ENCODE results near the gene ANAPC16.

The ANAPC16 gene

DNA sequence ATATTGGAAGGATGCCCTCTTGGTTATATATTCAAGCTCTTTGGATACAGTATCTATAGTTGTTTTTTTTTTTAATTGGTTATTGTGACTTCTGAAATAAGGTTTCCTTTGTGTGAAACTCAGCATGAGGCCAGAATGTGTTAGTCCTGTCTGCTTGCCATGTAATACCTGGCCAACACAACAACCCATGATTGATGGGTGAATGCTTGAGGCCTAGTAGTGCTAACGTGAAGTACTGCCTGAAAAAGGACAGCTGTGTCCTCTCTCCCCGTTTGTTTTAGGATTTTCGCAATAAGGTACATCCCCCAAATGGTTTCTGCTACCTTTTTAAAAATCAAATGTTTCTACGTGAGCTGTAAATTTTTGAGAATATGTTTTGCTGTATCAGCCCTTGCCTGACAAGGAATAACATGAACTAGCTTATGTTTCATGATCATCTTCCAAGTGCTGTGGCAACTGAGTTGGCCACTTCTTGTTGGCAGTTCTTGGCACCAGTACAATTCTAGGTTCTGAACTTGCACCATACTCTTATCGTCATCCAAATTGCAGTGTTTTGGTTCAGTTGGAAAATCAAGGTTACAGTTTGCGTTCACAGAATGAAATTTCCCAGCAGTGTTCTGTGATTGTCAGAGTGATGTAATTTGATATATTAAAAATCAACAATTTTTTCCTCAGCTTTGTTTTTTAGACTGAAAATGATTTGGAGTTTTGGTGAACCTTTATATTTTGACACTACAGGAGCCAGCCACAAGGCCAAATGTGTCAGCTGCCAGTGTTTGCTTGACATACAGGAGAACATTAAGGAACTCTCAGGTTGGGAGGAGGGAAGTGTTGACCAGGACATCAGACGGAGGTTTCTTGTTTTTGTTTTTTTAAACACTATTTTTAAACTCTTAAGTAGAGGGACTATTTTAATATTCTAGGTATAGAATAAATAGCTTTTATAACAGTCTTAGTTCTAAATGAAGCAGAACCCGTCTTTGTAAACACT lies 13.7 kb downstream of the ANAPC16 start:
- no peaks in the 10 kb centered on the region for H3K27me3 ChIP-seq (ENCODE audit: insufficient read depth, low read length)
- H3K9ac ChIP-seq (ENCODE audit: low read length), result no peak overlapping the region
- no peaks in the 10 kb centered on the region for H3K9me3 ChIP-seq (ENCODE audit: low read length)
- H3K4me3 ChIP-seq (ENCODE audit: low read depth, low read length, poor library complexity, severe bottlenecking), result no peak overlapping the region
- H3K36me3 ChIP-seq (ENCODE audit: insufficient read depth, low read length), result peaks cover 50% of the 10 kb centered on the region
- H3K4me1 ChIP-seq (ENCODE audit: insufficient read depth, low read length, severe bottlenecking), result peaks cover 26% of the 10 kb centered on the region
- H3K27ac ChIP-seq (ENCODE audit: low read depth, low read length, poor library complexity, severe bottlenecking), result peak overlapping the region; percentile 10
- no peaks in the 10 kb centered on the region for H4K20me1 ChIP-seq (ENCODE audit: insufficient read depth, low read length)
- H3F3A ChIP-seq (ENCODE audit: insufficient read depth, low read length), result no peaks in the 10 kb centered on the region
- no peaks in the 10 kb centered on the region for H3K9me2 ChIP-seq (ENCODE audit: low read depth, low read length)
- peaks cover 6% of the 10 kb centered on the region for H3K79me2 ChIP-seq (ENCODE audit: insufficient read depth, low read length)
- TF ChIP-seq CTCF (IDR thresholded peaks at IDR 0.05; ENCODE audit: low read length) (no peak), EZH2 (IDR thresholded peaks at IDR 0.05; ENCODE audit: borderline replicate concordance, low read length) (no peak)
- no peak overlapping the region for H2AFZ ChIP-seq (ENCODE audit: low read length)
- no peak overlapping the region for H3K4me2 ChIP-seq (ENCODE audit: low read length)

DNA sequence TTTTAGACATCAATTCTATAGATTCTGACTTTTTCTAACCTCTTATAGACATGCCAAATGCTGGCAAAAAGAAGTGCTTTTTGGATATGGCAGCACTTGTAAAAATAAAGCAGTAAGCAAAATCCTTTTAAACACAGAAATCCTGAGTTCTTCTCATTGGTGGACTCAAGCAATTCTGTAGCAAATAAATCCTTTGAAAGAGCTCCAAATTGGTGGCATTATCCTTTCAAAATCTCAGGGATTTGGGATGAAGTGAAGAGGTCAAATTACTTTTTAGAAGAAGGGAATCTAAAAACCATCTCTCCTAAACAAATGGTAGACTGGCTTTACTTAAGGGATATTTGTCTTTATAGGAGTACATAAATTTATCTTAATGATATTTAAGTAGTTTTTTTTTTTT lies 17.8 kb downstream of the ANAPC16 start:
- no peaks in the 10 kb centered on the region for H3K9me3 ChIP-seq (ENCODE audit: low read length)
- no peak overlapping the region for H3K9ac ChIP-seq (ENCODE audit: low read length)
- H3K36me3 ChIP-seq (ENCODE audit: insufficient read depth, low read length), result peaks cover 56% of the 10 kb centered on the region
- no peak overlapping the region for H3K27ac ChIP-seq (ENCODE audit: low read depth, low read length, poor library complexity, severe bottlenecking)
- H3K4me2 ChIP-seq (ENCODE audit: low read length), result no peak overlapping the region
- H3K27me3 ChIP-seq (ENCODE audit: insufficient read depth, low read length), result no peaks in the 10 kb centered on the region
- no peaks in the 10 kb centered on the region for H4K20me1 ChIP-seq (ENCODE audit: insufficient read depth, low read length)
- H3F3A ChIP-seq (ENCODE audit: insufficient read depth, low read length), result no peaks in the 10 kb centered on the region
- TF ChIP-seq EZH2 (IDR thresholded peaks at IDR 0.05; ENCODE audit: borderline replicate concordance, low read length) (no peak), CTCF (IDR thresholded peaks at IDR 0.05; ENCODE audit: low read length) (no peak)
- no peaks in the 10 kb centered on the region for H3K9me2 ChIP-seq (ENCODE audit: low read depth, low read length)
- no peak overlapping the region for H2AFZ ChIP-seq (ENCODE audit: low read length)
- H3K4me1 ChIP-seq (ENCODE audit: insufficient read depth, low read length, severe bottlenecking), result peaks cover 3% of the 10 kb centered on the region
- H3K4me3 ChIP-seq (ENCODE audit: low read depth, low read length, poor library complexity, severe bottlenecking), result no peak overlapping the region
- H3K79me2 ChIP-seq (ENCODE audit: insufficient read depth, low read length), result no peaks in the 10 kb centered on the region

GRCh38 chr10:72234560-72235095 lies 18.8 kb downstream of the ANAPC16 start:
- H3K36me3 ChIP-seq (ENCODE audit: insufficient read depth, low read length), result peaks cover 53% of the 10 kb centered on the region
- TF ChIP-seq EZH2 (IDR thresholded peaks at IDR 0.05; ENCODE audit: borderline replicate concordance, low read length), result no peak
- TF ChIP-seq CTCF (IDR thresholded peaks at IDR 0.05; ENCODE audit: low read length), result no peak
- H3K4me2 ChIP-seq (ENCODE audit: low read length), result no peak overlapping the region
- H3K27ac ChIP-seq (ENCODE audit: low read depth, low read length, poor library complexity, severe bottlenecking), result no peak overlapping the region
- no peaks in the 10 kb centered on the region for H3K27me3 ChIP-seq (ENCODE audit: insufficient read depth, low read length)
- H2AFZ ChIP-seq (ENCODE audit: low read length), result no peak overlapping the region
- no peaks in the 10 kb centered on the region for H3K4me1 ChIP-seq (ENCODE audit: insufficient read depth, low read length, severe bottlenecking)
- no peaks in the 10 kb centered on the region for H3K9me3 ChIP-seq (ENCODE audit: low read length)
- peaks cover 3% of the 10 kb centered on the region; the same call in 1 of the 2 replicates for H3F3A ChIP-seq (ENCODE audit: insufficient read depth, low read length)
- H3K9me2 ChIP-seq (ENCODE audit: low read depth, low read length), result no peaks in the 10 kb centered on the region
- no peaks in the 10 kb centered on the region for H4K20me1 ChIP-seq (ENCODE audit: insufficient read depth, low read length)
- H3K79me2 ChIP-seq (ENCODE audit: insufficient read depth, low read length), result no peaks in the 10 kb centered on the region
- no peak overlapping the region for H3K4me3 ChIP-seq (ENCODE audit: low read depth, low read length, poor library complexity, severe bottlenecking)
- no peak overlapping the region for H3K9ac ChIP-seq (ENCODE audit: low read length)

Measured in OCI-LY1 (cell line).